Astrocyte (in vitro differentiated cells and primary cell): Measurements from ENCODE around the gene TRIM44.

Experiments
- CTCF ChIP-seq: IDR thresholded peaks from 2 replicates; pipeline ENCODE4 v1.5.1; 2011; ENCODE audit warnings: low read depth, mild to moderate bottlenecking, inconsistent platforms, low read length, moderate library complexity; ENCODE audit not compliant: insufficient read depth
- EZH2 ChIP-seq: IDR thresholded peaks from 2 replicates; pipeline ENCODE4 v1.6.1; 2012; ENCODE audit warnings: mild to moderate bottlenecking, low read length, inconsistent platforms; ENCODE audit not compliant: insufficient read depth

GRCh38 chr11:35785287-35786167 lies 123.0 kb downstream of the TRIM44 start:
- TF ChIP-seq EZH2 = no peak
- TF ChIP-seq CTCF = no peak
